Measurements from ENCODE around the gene FCN1.

FCN1 gene

DNA sequence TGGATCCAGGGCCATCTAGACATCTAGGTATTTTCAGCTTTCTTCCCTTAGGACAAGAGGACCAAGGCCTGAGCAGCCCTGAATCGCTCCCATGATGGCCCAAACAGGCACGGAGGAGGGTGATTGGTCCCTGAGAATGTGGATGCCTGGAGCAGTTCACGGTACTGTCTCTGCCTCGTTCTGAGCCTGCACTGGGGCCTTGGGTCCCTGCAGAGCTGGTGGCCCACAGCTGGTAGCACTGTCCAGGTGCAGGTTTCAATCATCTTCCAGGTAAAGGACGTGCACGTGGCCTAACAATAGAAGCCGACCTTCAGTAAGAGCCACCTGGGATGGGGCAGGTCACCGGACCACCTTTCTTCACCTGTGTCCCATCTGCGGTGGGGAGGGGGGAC lies 19.4 kb upstream of the FCN1 start:
- no peak for DNase-seq (ENCODE audit: low read depth in 3 of 3)

DNA sequence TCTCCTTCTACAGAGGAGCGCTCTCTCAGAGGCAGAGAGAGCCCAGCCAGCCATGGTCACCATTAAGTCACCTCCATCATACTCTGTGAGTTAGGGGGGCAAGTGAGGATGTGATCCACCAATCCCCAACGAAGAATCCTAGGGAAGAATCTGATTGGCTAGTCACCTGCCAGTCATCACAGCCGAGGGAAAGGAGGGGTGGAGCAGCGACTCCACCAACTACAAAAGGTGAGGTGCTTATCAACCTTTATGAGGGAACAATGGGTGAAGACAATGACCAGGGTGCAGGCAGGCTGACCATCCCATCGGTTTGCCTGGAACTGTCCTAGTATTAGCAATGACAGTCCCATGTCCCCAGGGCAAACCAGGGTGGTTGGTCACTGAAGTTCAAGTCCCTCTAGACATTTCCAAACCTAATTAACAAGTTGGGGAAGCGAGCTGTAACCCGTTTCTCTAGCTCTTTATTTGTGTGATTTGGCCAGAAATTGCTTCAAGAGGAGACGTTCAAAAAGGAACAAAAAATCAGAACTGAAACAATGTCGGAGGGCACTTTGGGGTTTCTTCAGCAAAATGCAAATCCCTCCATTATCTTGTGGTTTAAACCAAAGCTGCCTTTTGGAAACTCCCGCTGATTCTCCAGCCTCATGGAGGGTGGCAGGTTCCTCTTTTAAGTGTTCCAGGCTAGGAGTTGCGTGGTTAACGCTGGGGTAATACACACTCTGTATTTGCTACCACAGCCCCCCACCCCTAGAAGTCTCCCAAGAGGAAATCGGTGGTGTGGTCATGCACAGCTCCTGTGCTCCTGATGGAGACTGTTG lies 18.8 kb upstream of the FCN1 start:
- no peak for DNase-seq (ENCODE audit: low read depth in 3 of 3)

DNA sequence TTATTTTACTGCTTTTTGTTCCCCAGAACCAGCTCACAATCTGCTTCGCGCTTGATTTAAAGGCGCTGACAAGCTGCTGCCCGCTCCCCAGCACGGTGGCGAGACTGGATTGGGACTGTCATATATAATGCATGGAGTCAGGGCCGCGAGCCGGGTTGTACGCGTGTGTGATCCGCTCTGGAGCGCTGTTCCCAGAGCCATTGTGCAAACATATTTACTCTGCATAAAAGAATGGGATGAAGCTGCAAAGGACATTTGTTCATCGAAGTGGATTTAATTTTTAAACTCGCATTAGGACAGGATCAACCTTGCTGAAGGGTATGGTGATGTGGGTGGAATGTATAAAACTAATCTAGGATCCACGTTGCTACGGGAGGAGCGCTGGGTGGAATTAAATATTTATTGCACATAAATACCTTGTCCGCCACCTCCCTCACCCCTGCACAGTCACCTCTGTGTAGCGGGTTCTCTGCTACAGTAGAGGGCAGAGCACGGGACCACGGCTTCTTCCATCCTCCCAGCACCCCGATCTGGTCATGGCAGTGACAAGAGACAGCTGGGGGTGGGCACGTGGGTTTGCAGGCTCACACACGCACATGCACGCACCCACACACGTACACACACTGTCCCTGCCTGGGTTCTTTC lies 18.1 kb upstream of the FCN1 start:
- DNase-seq (ENCODE audit: low read depth in 3 of 3), result no peak

DNA sequence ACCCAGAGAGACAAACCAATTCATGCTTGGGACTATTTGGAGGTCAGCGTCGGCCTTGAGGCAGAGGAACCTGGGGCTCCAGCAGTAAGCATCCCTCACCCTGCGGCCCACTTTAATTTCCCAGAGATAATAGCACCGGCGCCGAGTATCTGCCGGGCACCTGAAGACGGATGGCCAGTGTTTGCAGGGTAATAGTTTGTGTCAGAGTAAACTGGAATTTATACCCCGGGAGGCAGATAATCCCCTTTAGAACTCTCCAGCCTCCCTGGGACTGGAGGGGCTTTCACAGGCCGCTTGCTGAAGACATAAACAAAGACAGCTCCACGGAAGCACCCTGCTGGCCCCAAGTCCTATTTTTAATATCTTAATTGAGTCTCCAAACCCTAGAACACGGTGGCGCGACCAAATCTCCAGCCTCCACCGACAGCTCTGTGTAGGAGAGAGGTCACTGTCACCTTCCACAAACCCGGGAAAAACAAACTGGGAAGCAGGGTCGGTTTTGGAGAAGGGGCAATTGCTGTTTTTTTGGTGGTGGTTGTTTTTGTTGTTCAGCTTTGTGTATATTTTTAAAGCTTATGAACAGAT lies 17.4 kb upstream of the FCN1 start:
- DNase-seq (ENCODE audit: low read depth in 3 of 3), result no peak

DNA sequence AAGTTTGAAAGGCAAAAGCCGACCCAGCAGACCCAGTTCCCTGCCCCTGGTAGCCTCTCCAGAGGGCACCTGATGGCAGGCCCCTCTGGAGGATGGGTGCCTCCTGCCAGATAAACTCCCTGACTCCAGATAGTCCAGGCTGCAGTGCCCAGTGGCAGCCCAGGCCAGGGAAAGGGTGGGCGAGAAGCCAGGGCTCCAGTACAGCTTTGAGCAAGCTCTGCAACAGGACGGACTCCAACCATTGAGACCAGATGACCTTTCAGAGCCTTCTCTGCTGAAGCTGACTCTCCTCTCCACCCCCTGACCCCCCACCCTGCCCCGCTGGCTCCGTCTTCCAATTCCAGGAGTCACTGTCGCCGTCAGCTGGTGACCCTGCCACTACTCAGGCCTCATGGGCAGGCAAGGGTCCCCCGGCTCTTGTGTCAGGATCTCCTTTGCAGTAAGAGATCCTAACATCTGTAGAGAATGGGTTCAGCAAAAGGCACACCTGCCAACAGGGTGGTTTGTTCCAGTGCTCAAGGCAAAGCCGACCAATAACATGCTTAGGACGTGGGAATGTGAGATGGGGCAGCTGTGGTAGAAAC lies 15.5 kb upstream of the FCN1 start:
- DNase-seq (ENCODE audit: low read depth in 3 of 3), result no peak

DNA sequence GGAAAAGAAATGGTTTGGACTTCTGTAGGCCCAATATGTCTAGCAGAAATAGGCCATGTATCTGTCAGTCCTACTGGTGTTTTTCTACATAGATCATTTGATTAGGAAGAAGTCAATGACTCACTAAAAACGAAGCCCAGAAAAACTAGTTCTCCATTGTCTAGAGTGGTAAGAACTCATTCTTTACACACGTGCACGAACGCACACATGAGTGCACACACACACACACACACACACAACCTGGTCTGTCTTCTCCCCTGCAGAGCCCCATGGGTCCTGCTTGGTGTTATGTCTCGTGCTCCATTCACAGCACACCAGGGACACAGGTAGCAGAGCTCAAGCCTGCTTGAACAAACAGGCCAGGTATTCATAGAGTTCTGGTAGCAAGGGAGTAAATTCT lies 14.9 kb upstream of the FCN1 start:
- DNase-seq (ENCODE audit: low read depth in 3 of 3), result no peak

DNA sequence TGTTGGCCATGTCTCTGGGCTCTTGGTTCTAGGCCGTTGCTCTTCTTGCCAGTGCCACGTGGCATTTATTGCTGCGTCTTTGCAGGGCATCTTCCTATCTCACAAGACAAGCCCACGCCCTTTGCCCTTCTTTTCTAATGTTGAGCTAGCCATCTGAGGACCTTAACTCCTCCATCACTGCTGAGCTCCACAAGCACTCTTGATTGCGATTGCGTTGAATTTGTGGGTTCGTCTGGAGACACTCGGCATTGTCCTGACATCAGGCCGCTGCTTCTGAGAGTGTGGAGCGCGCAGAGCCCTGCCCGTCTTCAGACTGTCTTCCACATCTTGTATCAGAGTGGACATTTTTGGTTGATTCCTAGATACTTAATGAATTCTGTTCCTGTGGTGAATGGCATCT lies 14.5 kb upstream of the FCN1 start:
- no peak for DNase-seq (ENCODE audit: low read depth in 3 of 3)

DNA sequence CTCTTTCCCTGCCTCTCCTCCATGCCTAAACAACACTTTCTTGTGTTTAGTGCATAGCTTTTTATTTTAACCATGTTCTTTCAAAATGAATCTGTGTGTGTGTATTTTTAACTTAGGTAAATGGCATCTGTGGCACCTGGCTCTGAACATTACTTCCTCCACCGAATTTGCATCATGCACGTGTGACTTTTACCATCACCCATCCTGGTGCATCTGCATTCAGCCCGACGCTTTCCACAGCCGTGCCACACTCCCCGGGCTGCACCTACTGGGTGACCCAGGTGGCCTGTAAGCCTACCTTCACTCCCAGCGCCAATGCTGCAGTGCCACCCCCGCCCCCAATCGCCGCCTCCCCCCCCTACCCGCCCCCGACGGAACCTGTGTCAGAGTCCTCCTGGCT lies 12.7 kb upstream of the FCN1 start:
- no peak for DNase-seq (ENCODE audit: low read depth in 3 of 3)

DNA sequence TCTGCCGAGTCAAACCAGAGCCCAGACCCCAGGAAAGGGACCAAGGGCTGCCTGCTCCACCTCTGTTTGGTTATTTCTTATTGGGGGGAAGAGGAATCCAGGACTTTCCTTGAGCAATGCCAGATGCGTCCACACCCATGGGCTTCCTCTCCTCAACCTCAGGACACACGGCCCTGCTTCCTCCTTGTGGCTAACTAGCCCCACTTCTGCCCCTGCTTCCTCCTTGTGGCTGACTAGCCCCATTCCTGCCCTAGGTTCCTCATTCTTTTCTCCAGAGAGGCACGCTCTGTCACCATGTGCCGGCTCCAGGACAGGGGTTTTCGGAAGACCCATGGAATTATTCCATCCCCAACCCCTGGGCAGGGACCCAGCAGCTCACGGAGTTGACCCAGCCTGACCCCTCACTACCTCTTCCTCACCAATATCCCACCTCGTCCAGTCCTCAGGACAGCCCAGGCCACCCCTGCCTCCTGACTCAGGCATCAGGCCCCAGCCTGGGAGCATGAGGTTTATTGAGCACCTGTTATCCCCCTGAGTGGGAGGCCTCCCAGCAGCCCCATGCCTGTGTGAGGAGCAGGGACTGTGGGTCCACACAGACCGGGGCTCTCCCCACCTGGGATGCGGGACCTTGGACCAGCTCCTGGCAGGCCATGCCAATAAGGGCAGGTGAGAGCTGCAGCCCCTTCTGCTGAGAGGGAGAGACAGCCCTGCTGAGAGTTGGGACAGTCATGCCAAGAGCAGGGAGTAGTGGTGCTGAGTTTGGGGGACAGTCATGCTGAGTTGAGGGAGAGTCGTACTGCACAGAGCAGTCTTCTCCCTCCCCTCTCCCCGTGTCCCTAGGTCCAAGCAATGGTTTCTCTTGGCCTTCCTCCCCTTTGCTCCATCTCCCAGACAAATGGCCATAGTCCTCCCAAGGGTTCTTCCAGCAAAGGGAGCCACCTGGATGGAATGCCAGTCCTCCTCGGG lies 11.8 kb upstream of the FCN1 start:
- no peak for DNase-seq (ENCODE audit: low read depth in 3 of 3)

DNA sequence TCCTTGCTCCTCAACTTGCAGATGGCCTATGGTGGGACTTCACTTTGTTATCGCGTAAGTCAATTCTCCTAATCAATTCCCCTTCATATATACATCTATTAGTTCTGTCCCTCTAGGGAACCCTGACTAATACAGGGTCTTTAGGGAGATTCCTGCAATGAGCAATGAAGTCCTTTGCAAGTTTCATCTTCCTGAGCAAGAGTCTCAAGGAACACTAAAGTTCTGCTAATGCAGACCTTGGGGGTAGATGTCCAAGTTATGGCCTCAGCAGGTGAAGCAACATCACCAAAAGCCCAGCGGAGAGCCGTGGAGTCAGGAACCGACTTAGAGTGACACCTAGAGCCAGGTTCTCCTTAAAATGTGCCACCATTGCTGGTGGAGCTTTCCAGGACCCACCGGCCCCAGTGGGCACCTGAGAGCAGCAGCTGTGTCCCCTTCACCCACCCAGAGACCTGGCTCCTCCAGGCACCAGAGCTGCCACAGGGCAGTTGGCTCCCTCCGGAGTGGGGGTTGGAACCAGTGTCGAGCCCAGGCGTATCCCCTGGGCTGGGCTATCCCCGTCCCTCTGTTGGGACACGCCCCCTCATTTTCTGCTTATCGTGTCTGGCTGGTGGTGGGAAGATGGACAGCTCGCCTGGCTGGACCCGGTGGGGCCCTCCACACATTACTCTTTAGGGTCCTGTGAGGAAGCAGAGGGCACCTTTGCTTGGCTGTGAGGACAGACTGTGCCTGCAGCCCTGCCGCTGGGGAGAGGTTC lies 10.9 kb upstream of the FCN1 start:
- no peak for DNase-seq (ENCODE audit: low read depth in 3 of 3)

DNA sequence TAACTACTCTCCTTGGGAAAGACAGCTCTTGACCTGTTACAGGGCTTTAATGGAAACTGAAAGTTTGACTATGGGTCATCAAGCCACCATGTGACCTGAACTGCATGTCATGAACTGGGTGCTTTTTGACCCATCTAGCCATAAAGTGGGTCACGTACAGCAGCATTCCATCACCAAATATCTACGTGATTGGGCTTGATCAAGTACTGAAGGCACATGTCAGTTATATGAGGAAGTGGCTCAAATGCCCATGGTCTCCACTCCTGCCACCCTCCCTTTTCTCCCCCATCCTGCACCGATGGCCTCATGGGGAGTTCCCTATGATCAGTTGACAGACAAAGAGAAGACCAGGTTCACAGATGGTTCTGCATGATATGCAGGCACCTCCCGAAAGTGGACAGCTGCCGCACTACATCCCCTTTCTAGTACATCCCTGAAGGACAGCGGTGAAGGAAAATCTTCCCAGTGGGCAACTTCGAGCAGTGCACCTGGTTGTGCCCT lies 7.3 kb upstream of the FCN1 start:
- DNase-seq (ENCODE audit: low read depth in 3 of 3), result no peak

DNA sequence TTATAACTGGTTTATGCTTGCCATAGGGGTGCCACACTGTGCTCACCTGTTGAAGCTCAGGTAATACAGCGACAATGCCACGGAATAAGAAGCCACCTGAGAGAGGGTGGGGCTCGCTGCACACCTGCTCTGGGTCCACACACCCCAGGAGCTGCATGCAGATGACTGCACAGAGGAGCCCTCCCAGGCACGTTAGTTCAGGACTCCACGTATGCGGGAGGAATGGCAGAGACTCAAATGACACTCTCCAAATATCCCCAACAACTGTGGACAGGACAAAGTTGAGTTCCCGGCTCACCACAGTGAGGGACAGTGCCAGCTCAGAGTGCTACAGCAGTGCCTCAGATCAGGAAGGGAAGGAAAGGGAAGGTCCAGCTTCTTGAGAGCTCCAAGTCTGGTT lies 5.8 kb upstream of the FCN1 start:
- no peak for DNase-seq (ENCODE audit: low read depth in 3 of 3)

DNA sequence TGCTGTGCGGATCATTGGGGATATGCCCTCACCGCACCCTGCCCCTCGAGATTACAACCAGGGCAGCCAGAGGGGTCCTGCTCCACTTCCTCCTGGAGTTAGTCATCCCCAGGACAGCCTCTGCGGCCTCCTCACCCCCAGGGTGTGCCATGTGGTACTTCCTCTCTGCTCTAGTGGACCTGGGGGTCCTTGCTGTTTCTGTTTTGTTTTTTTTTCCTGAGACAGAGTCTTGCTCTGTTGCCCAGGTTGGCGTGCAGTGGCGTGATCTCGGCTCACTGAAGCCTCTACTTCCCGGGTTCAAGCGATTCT lies 5.2 kb upstream of the FCN1 start:
- DNase-seq (ENCODE audit: low read depth in 3 of 3), result no peak

DNA sequence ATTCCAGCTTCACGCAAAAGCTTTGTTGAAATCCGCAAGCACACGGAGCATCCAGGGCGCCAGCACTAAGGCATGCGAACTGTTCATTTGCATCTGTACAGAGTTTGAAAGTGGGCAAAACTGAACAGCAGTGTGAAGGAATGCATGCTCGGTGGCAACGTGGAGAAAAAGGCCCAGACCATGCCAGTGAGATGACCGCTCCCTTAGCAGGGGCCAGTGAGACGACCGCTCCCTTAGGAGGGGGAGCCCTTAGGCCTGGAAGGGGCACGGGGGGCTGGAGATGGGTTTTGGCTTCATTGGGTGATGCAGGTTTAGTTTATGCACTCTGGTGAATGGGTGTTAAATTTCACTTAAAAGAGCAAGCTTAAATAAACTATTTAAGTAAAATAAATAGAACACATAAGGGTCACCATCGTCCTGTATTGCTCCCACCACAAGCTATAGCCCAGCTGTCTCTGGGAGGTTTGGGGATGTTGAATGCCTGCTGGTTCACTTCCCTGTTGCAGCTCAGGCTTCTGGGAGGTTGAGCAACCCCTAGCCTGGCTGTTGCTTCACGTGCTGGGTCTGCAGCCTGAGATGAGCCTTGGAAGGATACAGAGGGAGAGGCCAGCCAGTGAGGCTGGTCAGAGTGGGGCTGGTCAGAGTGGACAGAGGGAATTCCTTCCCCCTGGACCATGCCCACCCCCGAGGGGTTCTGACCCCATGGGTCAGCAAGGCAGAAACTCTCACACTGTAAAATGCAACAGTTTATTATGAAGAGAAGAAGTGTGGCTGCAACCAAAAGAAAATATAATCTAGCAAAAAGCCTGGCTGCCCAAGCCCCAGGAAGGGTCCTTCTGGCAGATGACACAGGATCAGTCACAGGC lies 4.6 kb upstream of the FCN1 start:
- no peak for DNase-seq (ENCODE audit: low read depth in 3 of 3)

DNA sequence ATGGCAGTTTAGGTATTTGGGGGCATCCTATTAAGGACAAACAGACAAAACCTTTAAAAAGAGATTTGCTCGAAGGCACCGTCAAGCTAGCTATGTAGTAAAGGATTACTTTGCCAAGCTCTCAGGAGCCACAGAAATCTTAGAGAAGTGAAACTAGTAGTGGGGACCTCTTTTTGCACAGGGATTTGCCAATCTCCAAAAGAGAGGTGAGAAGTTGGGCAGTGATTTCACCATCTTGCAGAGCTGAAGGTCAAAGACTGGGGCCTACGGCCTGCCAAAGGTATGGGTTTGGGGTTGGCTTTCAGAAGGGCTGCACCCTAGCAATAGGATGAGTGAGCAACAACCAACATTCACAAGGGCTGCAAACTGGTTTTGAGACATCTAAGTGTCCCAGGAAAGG lies 1.6 kb upstream of the FCN1 start:
- no peak for DNase-seq (ENCODE audit: low read depth in 3 of 3)

DNA sequence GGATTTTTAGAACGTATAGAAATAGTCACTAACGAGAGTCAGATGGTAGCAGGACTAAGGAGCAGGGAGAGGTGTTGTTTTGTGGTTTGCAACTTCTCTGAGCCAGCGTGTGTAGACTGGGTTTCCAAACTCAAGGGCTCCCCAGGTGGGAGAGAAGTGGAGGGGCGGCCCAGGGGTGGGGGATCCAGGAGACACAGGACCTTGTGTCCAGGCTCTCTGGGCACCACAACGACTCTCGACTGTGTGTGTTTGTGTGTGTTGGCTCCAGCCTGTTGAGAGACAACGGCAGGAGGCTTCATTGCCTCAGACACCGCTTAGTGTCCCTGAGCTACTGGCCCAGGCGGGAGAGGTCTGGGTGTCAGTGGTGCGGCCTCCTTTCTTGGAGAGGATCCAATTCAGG lies 934 bp upstream of the FCN1 start:
- DNase-seq (ENCODE audit: low read depth in 3 of 3), result no peak

DNA sequence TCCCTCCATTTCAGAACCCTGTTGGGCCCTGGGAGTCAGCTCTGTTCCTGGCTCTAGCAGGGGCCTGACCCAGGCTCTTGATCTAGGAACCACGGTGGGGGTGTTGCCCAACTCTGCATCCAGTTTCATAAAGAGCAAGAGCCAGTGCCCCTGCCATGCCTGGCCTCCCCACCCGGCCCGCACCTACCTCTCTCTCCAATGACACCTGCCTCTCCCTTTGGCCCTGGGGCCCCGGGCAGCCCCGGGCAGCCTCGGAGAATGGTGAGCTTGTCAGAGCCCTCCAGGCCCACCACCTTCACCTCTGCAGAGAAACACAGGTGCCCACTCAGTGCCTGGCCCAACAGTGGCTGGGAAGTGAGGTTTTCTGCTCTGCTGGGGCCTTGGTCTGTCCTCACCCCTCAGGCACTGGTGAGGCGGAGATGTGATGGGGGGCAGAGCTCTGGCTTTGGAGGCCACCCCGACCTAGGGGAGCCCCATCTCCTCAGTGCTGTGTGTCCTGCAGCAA lies 1.5 kb downstream of the FCN1 start:
- no peak for DNase-seq (ENCODE audit: low read depth in 3 of 3)

DNA sequence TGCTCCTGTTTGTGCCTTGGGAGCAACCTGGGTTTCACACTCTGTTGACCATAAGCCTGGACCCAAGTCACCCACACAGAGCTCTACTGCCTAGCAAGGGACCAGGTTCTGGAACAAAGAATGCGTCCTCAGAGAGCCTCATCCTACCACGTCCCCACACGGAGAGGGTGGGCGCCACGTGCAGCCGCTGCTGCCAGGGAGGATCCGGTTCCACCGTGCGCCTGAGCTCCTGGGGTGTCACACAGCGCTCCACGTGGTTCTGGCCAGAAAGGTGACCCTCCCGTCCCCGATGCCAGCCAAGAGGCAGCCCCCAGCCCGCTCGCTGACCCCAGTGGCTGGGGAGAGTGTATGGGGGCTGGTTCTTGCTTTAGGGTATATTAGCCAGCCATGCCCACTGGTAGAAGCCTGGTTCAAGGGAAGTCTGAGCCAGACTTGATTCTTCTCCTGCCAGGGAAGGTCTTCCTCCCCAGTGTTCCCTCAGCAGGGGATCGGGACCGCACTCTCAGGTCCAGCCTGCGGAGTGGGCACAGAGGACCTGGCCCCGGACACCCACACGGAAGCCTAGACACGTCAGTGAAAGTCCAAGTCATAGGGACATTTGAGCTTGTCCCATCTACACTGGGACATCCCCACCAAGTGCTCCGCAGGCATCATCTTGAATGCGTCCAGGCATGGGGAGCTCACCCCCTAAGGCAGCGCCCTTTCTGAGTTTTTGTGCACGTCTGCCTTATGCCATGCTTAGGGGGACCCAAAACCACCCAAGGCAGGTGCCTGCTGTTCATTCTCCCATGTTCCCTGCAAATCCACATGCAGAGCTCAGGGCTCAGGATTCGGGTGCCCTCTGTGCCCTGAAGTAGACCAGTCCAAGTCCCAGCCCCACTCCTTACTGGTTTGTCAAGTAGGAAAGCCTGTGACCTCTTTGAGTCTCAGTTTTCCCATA lies 2.4 kb downstream of the FCN1 start:
- DNase-seq (ENCODE audit: low read depth in 3 of 3), result no peak

DNA sequence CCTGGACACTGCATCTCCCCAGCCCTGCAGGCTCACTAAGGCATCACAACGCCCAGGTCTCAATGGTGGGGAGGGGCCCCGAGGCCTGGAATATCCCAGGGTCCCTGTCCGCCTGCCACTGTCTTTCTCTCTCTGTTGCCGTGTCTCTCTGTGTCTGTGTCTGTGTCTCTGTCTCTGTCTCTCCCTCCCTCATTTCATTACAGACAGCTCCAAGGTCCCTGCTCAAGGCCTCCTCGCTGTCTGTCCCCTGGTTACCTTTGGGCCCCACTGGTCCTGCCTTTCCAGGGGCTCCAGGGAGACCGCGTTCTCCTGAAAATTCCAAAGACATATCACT lies 3.2 kb downstream of the FCN1 start:
- DNase-seq (ENCODE audit: low read depth in 3 of 3), result no peak
